Astrocyte of the spinal cord (primary cell): Measurements from ENCODE around the gene MDM2.

Experiments used
- DNase-seq: peaks from one replicate; pipeline ENCODE4 v3.0.0; 2011; ENCODE audit warnings: low read depth, low spot score
- H3K4me3 ChIP-seq: 2 replicates; pipeline ENCODE4 v1.5.1; 2011; ENCODE audit warnings: low read depth, mild to moderate bottlenecking, low read length, moderate library complexity
- CTCF ChIP-seq: IDR thresholded peaks from 2 replicates; pipeline ENCODE4 v1.5.1; 2012; ENCODE audit warnings: low read depth, mild to moderate bottlenecking, low read length, inconsistent platforms
- in situ Hi-C: cut with HindIII; loops from 2 replicates; pipeline ENCODE4 v1.10.0; 2017; ENCODE audit warnings: low sequenced_read_pairs

The MDM2 gene

GRCh38 chr12:68888243-68888642 lies 80.3 kb downstream of the MDM2 start:
- in situ Hi-C loops: no loop called here

GRCh38 chr12:68890701-68891113 lies 82.7 kb downstream of the MDM2 start:
- no peak overlapping the region for H3K4me3 ChIP-seq
- DNase-seq: no peak
- TF ChIP-seq CTCF: no peak
- in situ Hi-C loops: no loop called here

More at GRCh38 chr12:68888243-68888642, 80.3 kb downstream of the MDM2 start:
- DNase-seq: no peak
- no peak overlapping the region for H3K4me3 ChIP-seq
- TF ChIP-seq CTCF: no peak

GRCh38 chr12:68891141-68891540 lies 83.2 kb downstream of the MDM2 start:
- no peak for TF ChIP-seq CTCF
- in situ Hi-C loops: no loop called here
- no peak overlapping the region for H3K4me3 ChIP-seq
- no peak for DNase-seq

- H3K4me3 ChIP-seq: no peak overlapping the region
- in situ Hi-C loops: no loop called here
- no peak for TF ChIP-seq CTCF
- DNase-seq: no peak
Measured at GRCh38 chr12:68893201-68893600, 85.2 kb downstream of the MDM2 start.

GRCh38 chr12:68893741-68894140 lies 85.8 kb downstream of the MDM2 start:
- in situ Hi-C loops: no loop called here
- TF ChIP-seq CTCF: no peak
- no peak for DNase-seq
- no peak overlapping the region for H3K4me3 ChIP-seq

- no peak overlapping the region for H3K4me3 ChIP-seq
Measured at GRCh38 chr12:68894276-68894855, 86.4 kb downstream of the MDM2 start.

More at GRCh38 chr12:68894276-68894855, 86.4 kb downstream of the MDM2 start:
- TF ChIP-seq CTCF: no peak
- in situ Hi-C loops: no loop called here
- no peak for DNase-seq
